CD4-positive, alpha-beta T cell treated with Interleukin-2 at 100 ng/mL for 4 hours (primary cell): ENCODE measurements around the gene CCDC13.
A peak's percentile ranks its signal among the peaks of the same experiment; 100 is the strongest.
"Not testable (repeated sequence)": the region's sequence is repeated elsewhere in the genome, so short reads cannot be mapped to it uniquely, and the experiment has no call there.

Experiments
- DNase-seq: peaks from one replicate; pipeline ENCODE4 v3.0.0-alpha.2; 2020; ENCODE audit warnings: low spot score

The CCDC13 gene

GRCh38 chr3:42772670-42773408, at the start of gene CCDC13:
Gene CCDC13, minus strand, starts transcription at chr3:42773253. Its CDS starts 14,908 bp downstream, at chr3:42758345.
- peak; percentile 87 for DNase-seq

- no peak for DNase-seq
These were observed 49.8 kb upstream of the CCDC13 start for GRCh38 chr3:42822828-42823227.

GRCh38 chr3:42820746-42821051, 47.6 kb upstream of the CCDC13 start:
- no peak for DNase-seq

- no peak for DNase-seq
These were observed 46.4 kb upstream of the CCDC13 start for GRCh38 chr3:42819351-42819965.

- DNase-seq, result no peak
These were observed 42.8 kb upstream of the CCDC13 start for GRCh38 chr3:42815826-42816225.

GRCh38 chr3:42814914-42815507, 42.0 kb upstream of the CCDC13 start:
- no peak for DNase-seq

- no peak for DNase-seq
These were observed 41.2 kb upstream of the CCDC13 start for GRCh38 chr3:42814246-42814645.

- not testable (repeated sequence) for DNase-seq
These were observed 38.2 kb upstream of the CCDC13 start for GRCh38 chr3:42811118-42811883.

- not testable (repeated sequence) for DNase-seq
These were observed 37.7 kb upstream of the CCDC13 start for GRCh38 chr3:42810706-42811105.

GRCh38 chr3:42809202-42809601, 36.1 kb upstream of the CCDC13 start, which contains the start of gene ACKR2:
Gene ACKR2, plus strand, starts transcription at chr3:42809445. Its CDS starts 55,058 bp downstream, at chr3:42864503.
- DNase-seq, result no peak

- DNase-seq, result no peak
These were observed 34.9 kb upstream of the CCDC13 start for GRCh38 chr3:42807929-42808328.

GRCh38 chr3:42805141-42805821, 32.2 kb upstream of the CCDC13 start:
- no peak for DNase-seq

- no peak for DNase-seq
These were observed 31.7 kb upstream of the CCDC13 start for GRCh38 chr3:42804831-42805132.

GRCh38 chr3:42804106-42804830, 31.2 kb upstream of the CCDC13 start, which contains the start of gene HIGD1A:
Gene HIGD1A, minus strand, starts transcription at chr3:42804490. Its CDS starts 10,237 bp downstream, at chr3:42794253.
- DNase-seq, result peak; percentile 94

- DNase-seq, result peak; percentile 19
These were observed 30.5 kb upstream of the CCDC13 start for GRCh38 chr3:42803414-42804105.

- no peak for DNase-seq
These were observed 29.9 kb upstream of the CCDC13 start for GRCh38 chr3:42802876-42803413.

- no peak for DNase-seq
These were observed 28.7 kb upstream of the CCDC13 start for GRCh38 chr3:42801784-42802183.

GRCh38 chr3:42801048-42801620, 28.1 kb upstream of the CCDC13 start:
- DNase-seq, result no peak

GRCh38 chr3:42800251-42800650, 27.2 kb upstream of the CCDC13 start:
- no peak for DNase-seq

GRCh38 chr3:42799376-42799775, 26.3 kb upstream of the CCDC13 start:
- no peak for DNase-seq
